Measurements from ENCODE around the gene GTSE1.

Gene GTSE1

DNA sequence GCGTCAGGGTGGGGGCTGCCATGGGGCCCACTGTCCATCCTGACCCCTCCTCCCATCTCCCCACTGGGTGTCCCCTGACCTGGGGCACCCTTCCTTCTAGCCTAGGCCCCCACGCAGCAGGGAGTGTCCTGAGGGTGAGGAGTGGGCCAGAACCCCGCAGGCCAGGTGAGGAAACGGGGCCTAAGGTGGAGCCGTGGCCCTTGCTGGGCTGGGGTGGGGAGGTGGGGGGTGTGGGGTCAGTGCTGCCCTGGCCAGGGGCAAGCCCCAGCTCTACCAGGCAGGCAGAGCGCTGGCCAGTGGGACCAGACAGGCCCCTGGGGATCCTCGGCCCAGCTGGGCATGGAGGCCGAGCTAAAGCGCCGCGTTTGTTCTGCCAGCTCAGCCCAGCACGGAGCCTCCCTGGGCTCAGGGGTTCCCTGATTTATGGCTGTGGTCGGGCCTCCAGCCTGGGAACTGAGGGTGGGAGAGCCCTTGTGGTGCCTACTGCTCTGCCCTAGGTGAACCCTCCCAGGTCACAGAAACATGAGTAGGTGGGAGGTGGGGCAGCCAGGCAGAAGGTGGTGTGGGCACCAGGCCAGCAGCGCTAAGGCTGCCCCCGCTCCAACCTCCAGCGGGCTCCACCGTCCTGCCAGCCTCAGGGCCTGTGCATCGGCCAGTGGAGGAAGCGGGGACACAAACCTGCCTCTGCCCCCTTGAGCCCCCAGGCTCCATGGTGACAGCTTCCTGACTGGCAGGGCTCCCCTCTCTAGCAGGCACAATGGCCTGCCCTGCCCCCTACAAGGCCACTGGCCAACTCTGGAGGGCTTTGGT is 61.2 kb downstream of the GTSE1 start:
- DNase-seq (ENCODE audit: low read depth): no peak
- TF ChIP-seq CTCF (IDR thresholded peaks at IDR 0.05; ENCODE audit: control insufficient read depth, insufficient read depth, low read depth, low read length, missing control alignments): no peak
- no peak overlapping the region for H3K4me3 ChIP-seq (ENCODE audit: control insufficient read depth, low read depth, low read length)

- no peak overlapping the region for H3K4me3 ChIP-seq (ENCODE audit: control insufficient read depth, low read depth, low read length)
- TF ChIP-seq CTCF (IDR thresholded peaks at IDR 0.05; ENCODE audit: control insufficient read depth, insufficient read depth, low read depth, low read length, missing control alignments): no peak
- no peak for DNase-seq (ENCODE audit: low read depth)
Measured at GRCh38 chr22:46358766-46359165, 62.1 kb downstream of the GTSE1 start.

GRCh38 chr22:46359362-46359761 is 62.7 kb downstream of the GTSE1 start:
- H3K4me3 ChIP-seq (ENCODE audit: control insufficient read depth, low read depth, low read length): no peak overlapping the region
- DNase-seq (ENCODE audit: low read depth): no peak
- no peak for TF ChIP-seq CTCF (IDR thresholded peaks at IDR 0.05; ENCODE audit: control insufficient read depth, insufficient read depth, low read depth, low read length, missing control alignments)

GRCh38 chr22:46360097-46360496 is 63.4 kb downstream of the GTSE1 start:
- DNase-seq (ENCODE audit: low read depth): no peak
- no peak overlapping the region for H3K4me3 ChIP-seq (ENCODE audit: control insufficient read depth, low read depth, low read length)

GRCh38 chr22:46360891-46361290 is 64.2 kb downstream of the GTSE1 start:
- no peak overlapping the region for H3K4me3 ChIP-seq (ENCODE audit: control insufficient read depth, low read depth, low read length)
- no peak for TF ChIP-seq CTCF (IDR thresholded peaks at IDR 0.05; ENCODE audit: control insufficient read depth, insufficient read depth, low read depth, low read length, missing control alignments)
- DNase-seq (ENCODE audit: low read depth): no peak

More at GRCh38 chr22:46360097-46360496, 63.4 kb downstream of the GTSE1 start:
- no peak for TF ChIP-seq CTCF (IDR thresholded peaks at IDR 0.05; ENCODE audit: control insufficient read depth, insufficient read depth, low read depth, low read length, missing control alignments)

DNA sequence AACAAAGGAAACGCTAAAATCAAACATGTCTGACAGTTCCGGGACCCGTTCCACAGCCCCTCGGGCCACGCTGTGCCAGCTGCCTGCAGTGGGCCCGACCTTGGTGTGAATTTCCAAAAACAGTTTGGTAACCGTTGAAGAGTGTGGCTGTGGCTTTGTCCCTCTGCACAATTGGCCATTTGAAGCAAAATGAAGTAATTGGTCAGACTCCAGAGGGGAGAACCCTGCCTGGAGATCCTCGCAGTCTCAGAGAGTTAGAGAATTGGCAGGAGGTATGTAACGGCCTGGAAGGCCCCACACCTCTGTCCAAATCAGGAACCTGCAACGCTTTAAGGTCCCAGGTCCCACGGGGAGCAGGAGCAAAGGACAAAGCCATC is 65.1 kb downstream of the GTSE1 start:
- TF ChIP-seq CTCF (IDR thresholded peaks at IDR 0.05; ENCODE audit: control insufficient read depth, insufficient read depth, low read depth, low read length, missing control alignments): no peak
- DNase-seq (ENCODE audit: low read depth): no peak
- no peak overlapping the region for H3K4me3 ChIP-seq (ENCODE audit: control insufficient read depth, low read depth, low read length)

Data from AG09309 (cell line).